Activated naive CD4-positive, alpha-beta T cell treated with anti-CD3 and anti-CD28 coated beads, Interleukin-2, amount 50 U/mL, for 24 hours (primary cell): ENCODE results near the gene CATSPER3.
"Not testable (repeated sequence)": the region's sequence is repeated elsewhere in the genome, so short reads cannot be mapped to it uniquely, and the experiment has no call there.

Experiments
- H3K27ac Mint-ChIP-seq: one replicate; pipeline ENCODE4 v1.8.0; 2021; ENCODE audit warnings: mild to moderate bottlenecking, mixed read lengths
- H3K27me3 Mint-ChIP-seq: one replicate; pipeline ENCODE4 v1.8.0; 2021; ENCODE audit warnings: mixed read lengths
- H3K36me3 Mint-ChIP-seq: one replicate; pipeline ENCODE4 v1.8.0; 2021; ENCODE audit warnings: mixed read lengths
- H3K4me1 Mint-ChIP-seq: one replicate; pipeline ENCODE4 v1.8.0; 2021; ENCODE audit warnings: mixed read lengths
- H3K4me3 Mint-ChIP-seq: one replicate; pipeline ENCODE4 v1.8.0; 2021; ENCODE audit warnings: mild to moderate bottlenecking, mixed read lengths
- H3K9me3 Mint-ChIP-seq: one replicate; pipeline ENCODE4 v1.8.0; 2021; ENCODE audit warnings: mixed read lengths

The CATSPER3 gene

GRCh38 chr5:134994560-134995156, 27.0 kb downstream of the CATSPER3 start:
- Mint-ChIP-seq H3K27me3 (no peaks in the 10 kb centered on the region), H3K9me3 (no peaks in the 10 kb centered on the region), H3K27ac (no peak overlapping the region), H3K36me3 (peaks cover 3% of the 10 kb centered on the region), H3K4me1 (no peaks in the 10 kb centered on the region), H3K4me3 (no peak overlapping the region)

- Mint-ChIP-seq H3K36me3 (peaks cover 5% of the 10 kb centered on the region), H3K9me3 (no peaks in the 10 kb centered on the region), H3K4me3 (no peak overlapping the region), H3K4me1 (no peaks in the 10 kb centered on the region), H3K27ac (no peak overlapping the region), H3K27me3 (no peaks in the 10 kb centered on the region)
Observed at GRCh38 chr5:134995850-134996402, 28.2 kb downstream of the CATSPER3 start.

- peaks cover 2% of the 10 kb centered on the region for H3K36me3 Mint-ChIP-seq
Observed at GRCh38 chr5:134997015-134997414, 29.3 kb downstream of the CATSPER3 start.

GRCh38 chr5:134998068-134998467, 30.4 kb downstream of the CATSPER3 start:
- not testable (repeated sequence) for H3K27ac Mint-ChIP-seq, H3K9me3 Mint-ChIP-seq, H3K36me3 Mint-ChIP-seq, H3K27me3 Mint-ChIP-seq, H3K4me1 Mint-ChIP-seq, H3K4me3 Mint-ChIP-seq

More at GRCh38 chr5:134997015-134997414, 29.3 kb downstream of the CATSPER3 start:
- Mint-ChIP-seq H3K27ac (no peak overlapping the region), H3K4me1 (no peaks in the 10 kb centered on the region), H3K9me3 (no peaks in the 10 kb centered on the region), H3K4me3 (no peak overlapping the region), H3K27me3 (no peaks in the 10 kb centered on the region)

GRCh38 chr5:135004376-135004775, 36.7 kb downstream of the CATSPER3 start:
- no peaks in the 10 kb centered on the region for H3K4me1 Mint-ChIP-seq
- H3K27me3 Mint-ChIP-seq = no peaks in the 10 kb centered on the region
- H3K4me3 Mint-ChIP-seq = no peak overlapping the region
- no peaks in the 10 kb centered on the region for H3K9me3 Mint-ChIP-seq
- H3K36me3 Mint-ChIP-seq = peaks cover 10% of the 10 kb centered on the region
- no peak overlapping the region for H3K27ac Mint-ChIP-seq

GRCh38 chr5:135005076-135005475, 37.4 kb downstream of the CATSPER3 start:
- Mint-ChIP-seq H3K27ac (no peak overlapping the region), H3K9me3 (no peaks in the 10 kb centered on the region), H3K4me1 (no peaks in the 10 kb centered on the region), H3K36me3 (peaks cover 9% of the 10 kb centered on the region), H3K27me3 (no peaks in the 10 kb centered on the region), H3K4me3 (no peak overlapping the region)

GRCh38 chr5:135007305-135007704, 39.6 kb downstream of the CATSPER3 start:
- H3K36me3 Mint-ChIP-seq = peaks cover 6% of the 10 kb centered on the region

GRCh38 chr5:135007749-135008363, 40.1 kb downstream of the CATSPER3 start:
- Mint-ChIP-seq H3K36me3 (peaks cover 2% of the 10 kb centered on the region), H3K27me3 (no peaks in the 10 kb centered on the region), H3K4me1 (no peaks in the 10 kb centered on the region), H3K27ac (no peak overlapping the region), H3K4me3 (no peak overlapping the region), H3K9me3 (no peaks in the 10 kb centered on the region)

More at GRCh38 chr5:135007305-135007704, 39.6 kb downstream of the CATSPER3 start:
- Mint-ChIP-seq H3K27ac (no peak overlapping the region), H3K4me1 (no peaks in the 10 kb centered on the region), H3K27me3 (no peaks in the 10 kb centered on the region), H3K9me3 (no peaks in the 10 kb centered on the region), H3K4me3 (no peak overlapping the region)

- no peak overlapping the region for H3K27ac Mint-ChIP-seq
- no peak overlapping the region for H3K4me3 Mint-ChIP-seq
- no peaks in the 10 kb centered on the region for H3K4me1 Mint-ChIP-seq
- H3K9me3 Mint-ChIP-seq = no peaks in the 10 kb centered on the region
- peaks cover 1% of the 10 kb centered on the region for H3K36me3 Mint-ChIP-seq
- H3K27me3 Mint-ChIP-seq = no peaks in the 10 kb centered on the region
Observed at GRCh38 chr5:135008556-135008955, 40.8 kb downstream of the CATSPER3 start.

GRCh38 chr5:135008981-135009735, 41.5 kb downstream of the CATSPER3 start:
- no peak overlapping the region for H3K27ac Mint-ChIP-seq
- H3K4me3 Mint-ChIP-seq = no peak overlapping the region
- no peaks in the 10 kb centered on the region for H3K27me3 Mint-ChIP-seq
- H3K4me1 Mint-ChIP-seq = no peaks in the 10 kb centered on the region
- no peaks in the 10 kb centered on the region for H3K9me3 Mint-ChIP-seq
- peaks cover 1% of the 10 kb centered on the region for H3K36me3 Mint-ChIP-seq

GRCh38 chr5:135009736-135010501, 42.2 kb downstream of the CATSPER3 start:
- Mint-ChIP-seq H3K9me3 (no peaks in the 10 kb centered on the region), H3K4me1 (no peaks in the 10 kb centered on the region), H3K4me3 (no peak overlapping the region), H3K36me3 (peaks cover 1% of the 10 kb centered on the region), H3K27me3 (no peaks in the 10 kb centered on the region), H3K27ac (no peak overlapping the region)

- Mint-ChIP-seq H3K27ac (no peak overlapping the region), H3K4me3 (no peak overlapping the region), H3K4me1 (no peaks in the 10 kb centered on the region), H3K9me3 (no peaks in the 10 kb centered on the region), H3K27me3 (no peaks in the 10 kb centered on the region), H3K36me3 (peaks cover 1% of the 10 kb centered on the region)
Observed at GRCh38 chr5:135010502-135011354, 43.0 kb downstream of the CATSPER3 start.

GRCh38 chr5:135011355-135012032, 43.8 kb downstream of the CATSPER3 start:
- no peaks in the 10 kb centered on the region for H3K4me1 Mint-ChIP-seq
- no peaks in the 10 kb centered on the region for H3K9me3 Mint-ChIP-seq
- no peaks in the 10 kb centered on the region for H3K27me3 Mint-ChIP-seq
- H3K4me3 Mint-ChIP-seq = no peak overlapping the region
- H3K27ac Mint-ChIP-seq = no peak overlapping the region
- peaks cover 1% of the 10 kb centered on the region for H3K36me3 Mint-ChIP-seq

GRCh38 chr5:135012033-135012588, 44.4 kb downstream of the CATSPER3 start:
- no peak overlapping the region for H3K4me3 Mint-ChIP-seq
- H3K36me3 Mint-ChIP-seq = peaks cover 1% of the 10 kb centered on the region
- H3K27me3 Mint-ChIP-seq = no peaks in the 10 kb centered on the region
- H3K9me3 Mint-ChIP-seq = no peaks in the 10 kb centered on the region
- H3K4me1 Mint-ChIP-seq = no peaks in the 10 kb centered on the region
- no peak overlapping the region for H3K27ac Mint-ChIP-seq
